ENCODE results near the gene SPRY4. TPM values are rescaled to one million over a fixed set of nuclear protein-coding genes. Genes with fewer than 3 reads are reported as not detected.

Gene SPRY4
- total RNA-seq, 1 experiment from 2014 or later: 35.6 TPM

- Histone ChIP-seq H3K36me3 (ENCODE audit: control insufficient read depth, insufficient read depth, low read length) (peaks cover 10% of the 10 kb centered on the region; the same call in 1 of the 2 replicates), H3K4me1 (ENCODE audit: control insufficient read depth, insufficient read depth, low read length) (peaks cover 30% of the 10 kb centered on the region), H3K27me3 (ENCODE audit: control insufficient read depth, insufficient read depth, low read length) (no peaks in the 10 kb centered on the region), H3K4me3 (ENCODE audit: low read depth in 2 of 2, low read length in 2 of 2) (peak overlapping the region; percentile 83 to 96), H3K9me3 (ENCODE audit: control insufficient read depth, insufficient read depth, low read depth, low read length) (no peaks in the 10 kb centered on the region), H3K27ac (ENCODE audit: low read length) (peak overlapping the region; percentile 97)
- ATAC-seq (peak; percentile 25), DNase-seq (ENCODE audit: low read depth, low spot score) (no peak)
- ChIA-PET POLR2A (interaction anchor here (0.5 to 0.6 kb wide), 2 partner anchors 125 to 335 kb away, joined by 3 read pairs; no protein-coding TSS in a partner anchor), CTCF (no interaction called here)
- in situ Hi-C loops (cut with HindIII; ENCODE audit: low pct_unique_long_range_greater_than_20kb, low sequenced_read_pairs) (no loop called here), intact Hi-C loops (cut with micrococcal nuclease; ENCODE audit: unreplicated experiment) (loop anchor here (2.0 to 5.0 kb wide), 2 partner anchors 30 to 174 kb away; no protein-coding TSS in a partner anchor)
- TF ChIP-seq SIN3A (IDR thresholded peaks at IDR 0.05; ENCODE audit: borderline replicate concordance, insufficient read depth, low read depth, low read length) (no peak), CTCF (IDR thresholded peaks at IDR 0.05) (no peak), REST (IDR thresholded peaks at IDR 0.05; ENCODE audit: insufficient read depth in 1 of 2, low read depth in 2 of 2, low read length in 1 of 2) (no peak), POLR2AphosphoS5 (IDR thresholded peaks at IDR 0.05; ENCODE audit: low read depth, low read length) (no peak), TCF7L2 (IDR thresholded peaks at IDR 0.05; ENCODE audit: low read depth, low read length) (no peak; the same call in 1 of the 2 replicates)
- BruUV-seq (replicated peaks): no TSS peak
Measured at GRCh38 chr5:142326480-142326938, 1.7 kb upstream of the SPRY4 start.

- intact Hi-C loops (cut with micrococcal nuclease; ENCODE audit: unreplicated experiment): loop anchor here (2.0 to 5.0 kb wide), 3 partner anchors 31 to 223 kb away; no protein-coding TSS in a partner anchor
- in situ Hi-C loops (cut with HindIII; ENCODE audit: low pct_unique_long_range_greater_than_20kb, low sequenced_read_pairs): no loop called here
- Histone ChIP-seq H3K4me1 (ENCODE audit: control insufficient read depth, insufficient read depth, low read length) (peaks cover 36% of the 10 kb centered on the region), H3K27ac (ENCODE audit: low read length) (peak overlapping the region; percentile 97), H3K36me3 (ENCODE audit: control insufficient read depth, insufficient read depth, low read length) (peaks cover 10% of the 10 kb centered on the region; the same call in 1 of the 2 replicates), H3K9me3 (ENCODE audit: control insufficient read depth, insufficient read depth, low read depth, low read length) (no peaks in the 10 kb centered on the region), H3K27me3 (ENCODE audit: control insufficient read depth, insufficient read depth, low read length) (no peaks in the 10 kb centered on the region), H3K4me3 (ENCODE audit: low read depth in 2 of 2, low read length in 2 of 2) (peak overlapping the region; percentile 83 to 96)
- TF ChIP-seq POLR2AphosphoS5 (IDR thresholded peaks at IDR 0.05; ENCODE audit: low read depth, low read length) (peak; percentile 34; the same call in 1 of the 2 replicates), CTCF (IDR thresholded peaks at IDR 0.05) (no peak), SIN3A (IDR thresholded peaks at IDR 0.05; ENCODE audit: borderline replicate concordance, insufficient read depth, low read depth, low read length) (peak; percentile 43; the same call in 1 of the 2 replicates), REST (IDR thresholded peaks at IDR 0.05; ENCODE audit: insufficient read depth in 1 of 2, low read depth in 2 of 2, low read length in 1 of 2) (no peak), TCF7L2 (IDR thresholded peaks at IDR 0.05; ENCODE audit: low read depth, low read length) (peak; percentile 74)
- ATAC-seq (peak; percentile 48), DNase-seq (ENCODE audit: low read depth, low spot score) (no peak)
- BruUV-seq (replicated peaks): no TSS peak
- ChIA-PET CTCF (interaction anchor here (0.6 kb wide), 1 partner anchor 14 kb away, joined by 12 read pairs; no protein-coding TSS in a partner anchor), POLR2A (interaction anchor here (0.5 kb wide), 1 partner anchor 335 kb away, joined by 3 read pairs; no protein-coding TSS in a partner anchor)
Measured at GRCh38 chr5:142325725-142326479, 1.1 kb upstream of the SPRY4 start.

Data from Panc1 (cell line).